ENCODE results near the gene TRMT61B.

DNA sequence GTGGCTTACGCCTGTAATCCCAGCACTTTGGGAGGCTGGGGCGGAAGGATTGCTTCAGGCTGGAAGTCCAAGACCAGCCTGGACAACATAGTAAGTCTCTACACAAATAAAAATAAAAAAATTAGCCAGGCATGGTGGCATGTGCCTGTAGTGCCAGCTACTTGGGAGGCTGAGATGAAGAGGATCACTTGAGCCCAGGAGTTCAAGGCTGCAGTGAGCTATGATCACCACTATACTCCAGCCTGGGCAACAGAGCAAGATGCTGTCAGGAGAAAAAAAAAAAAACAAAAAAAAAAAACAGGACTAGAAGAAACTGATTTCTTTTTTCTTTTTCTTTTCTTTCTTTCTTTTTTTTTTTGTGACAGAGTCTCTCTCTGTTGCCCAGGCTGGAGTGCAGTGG, 45.9 kb downstream of the TRMT61B start:
- TF ChIP-seq, protein P1, sequence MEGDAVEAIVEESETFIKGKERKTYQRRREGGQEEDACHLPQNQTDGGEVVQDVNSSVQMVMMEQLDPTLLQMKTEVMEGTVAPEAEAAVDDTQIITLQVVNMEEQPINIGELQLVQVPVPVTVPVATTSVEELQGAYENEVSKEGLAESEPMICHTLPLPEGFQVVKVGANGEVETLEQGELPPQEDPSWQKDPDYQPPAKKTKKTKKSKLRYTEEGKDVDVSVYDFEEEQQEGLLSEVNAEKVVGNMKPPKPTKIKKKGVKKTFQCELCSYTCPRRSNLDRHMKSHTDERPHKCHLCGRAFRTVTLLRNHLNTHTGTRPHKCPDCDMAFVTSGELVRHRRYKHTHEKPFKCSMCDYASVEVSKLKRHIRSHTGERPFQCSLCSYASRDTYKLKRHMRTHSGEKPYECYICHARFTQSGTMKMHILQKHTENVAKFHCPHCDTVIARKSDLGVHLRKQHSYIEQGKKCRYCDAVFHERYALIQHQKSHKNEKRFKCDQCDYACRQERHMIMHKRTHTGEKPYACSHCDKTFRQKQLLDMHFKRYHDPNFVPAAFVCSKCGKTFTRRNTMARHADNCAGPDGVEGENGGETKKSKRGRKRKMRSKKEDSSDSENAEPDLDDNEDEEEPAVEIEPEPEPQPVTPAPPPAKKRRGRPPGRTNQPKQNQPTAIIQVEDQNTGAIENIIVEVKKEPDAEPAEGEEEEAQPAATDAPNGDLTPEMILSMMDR (IDR thresholded peaks at IDR 0.05), result no peak
- TF ChIP-seq EZH2 (IDR thresholded peaks at IDR 0.05; ENCODE audit: borderline replicate concordance, insufficient read depth, low read depth, low read length, poor library complexity, severe bottlenecking), result no peak
